Neural cell (in vitro differentiated cells): ENCODE data around the gene MAGED1. TPM values are rescaled to one million over a fixed set of nuclear protein-coding genes. Genes with fewer than 3 reads are reported as not detected.
A peak's percentile ranks its signal among the peaks of the same experiment; 100 is the strongest.

Experiments
- H2AFZ ChIP-seq: fragments of 200-600, 300-800 bp; sonication (generic), shearing (Covaris generic); 2 replicates; pipeline ENCODE4 v1.6.0; 2014; ENCODE audit warnings: low read depth, mild to moderate bottlenecking, antibody characterized with exemption, low read length, moderate library complexity
- H3F3A ChIP-seq: fragments of 200-600 bp; shearing (Covaris generic); 2 replicates; pipeline ENCODE4 v1.6.1; 2016; ENCODE audit warnings: mild to moderate bottlenecking, moderate library complexity, mixed read lengths, antibody characterized with exemption, low read length; ENCODE audit not compliant: insufficient read depth, poor library complexity, severe bottlenecking
- H3K27ac ChIP-seq: fragments of 200-600, 300-800 bp; sonication (generic), shearing (Covaris generic); 2 replicates; pipeline ENCODE4 v1.5.1; 2014; ENCODE audit warnings: mild to moderate bottlenecking, low read length, moderate library complexity
- H3K27me3 ChIP-seq: fragments of 300-800, 200-600 bp; sonication (generic), shearing (Covaris generic); 2 replicates; pipeline ENCODE4 v1.6.0; 2014; ENCODE audit warnings: mild to moderate bottlenecking, low read depth, low read length, moderate library complexity; ENCODE audit not compliant: insufficient read depth
- H3K36me3 ChIP-seq: fragments of 300-800, 200-600 bp; sonication (generic), shearing (Covaris generic); 2 replicates; pipeline ENCODE4 v1.5.1; 2014; ENCODE audit warnings: mild to moderate bottlenecking, antibody characterized with exemption, low read length, moderate library complexity; ENCODE audit not compliant: insufficient read depth
- H3K4me2 ChIP-seq: fragments of 300-800, 200-600 bp; sonication (generic), shearing (Covaris generic); 2 replicates; pipeline ENCODE4 v1.6.0; 2014; ENCODE audit warnings: mild to moderate bottlenecking, low read length
- H3K4me3 ChIP-seq: fragments of 300-800, 200-600 bp; sonication (generic), shearing (Covaris generic); 2 replicates; pipeline ENCODE4 v1.5.1; 2014; ENCODE audit warnings: mild to moderate bottlenecking, low read length, moderate library complexity
- H3K79me2 ChIP-seq: fragments of 200-600 bp; shearing (Covaris generic); replicated peaks from 2 replicates; pipeline ENCODE4 v1.6.0; 2014; ENCODE audit warnings: mild to moderate bottlenecking, low read length, moderate library complexity; ENCODE audit not compliant: insufficient read depth
- H3K9ac ChIP-seq: fragments of 300-800, 200-600 bp; sonication (generic), shearing (Covaris generic); 2 replicates; pipeline ENCODE4 v1.6.1; 2016; ENCODE audit warnings: mild to moderate bottlenecking, low read length, mixed read lengths
- H3K9me2 ChIP-seq: fragments of 200-600 bp; shearing (Covaris generic); 2 replicates; pipeline ENCODE4 v1.6.1; 2016; ENCODE audit warnings: mild to moderate bottlenecking, low read length, mixed read lengths; ENCODE audit not compliant: insufficient read depth
- H3K9me3 ChIP-seq: fragments of 200-600, 300-800 bp; sonication (generic), shearing (Covaris generic); 2 replicates; pipeline ENCODE4 v1.6.1; 2016; ENCODE audit warnings: mild to moderate bottlenecking, mixed run types, low read length, moderate library complexity, mixed read lengths
- H4K20me1 ChIP-seq: fragments of 200-600 bp; shearing (Covaris generic); 2 replicates; pipeline ENCODE4 v1.6.1; 2016; ENCODE audit warnings: mild to moderate bottlenecking, mixed run types; ENCODE audit not compliant: insufficient read depth
- CTCF ChIP-seq: fragments of 450-650 bp; IDR thresholded peaks from 2 replicates; pipeline ENCODE4 v1.5.1; 2014; ENCODE audit warnings: antibody characterized with exemption, mild to moderate bottlenecking, moderate library complexity; ENCODE audit not compliant: poor library complexity, severe bottlenecking
- EP300 ChIP-seq: fragments of 450-650 bp; conservative IDR thresholded peaks from 2 replicates; pipeline ENCODE4 v1.6.1; 2014; ENCODE audit warnings: antibody characterized with exemption, mild to moderate bottlenecking, moderate library complexity; ENCODE audit not compliant: poor library complexity, severe bottlenecking
- EZH2 ChIP-seq: fragments of 200-600, 300-800 bp; shearing (Covaris generic), sonication (generic); IDR thresholded peaks from 2 replicates; pipeline ENCODE4 v1.6.1; 2014; ENCODE audit warnings: antibody characterized with exemption, low read length, borderline replicate concordance, mild to moderate bottlenecking; ENCODE audit not compliant: insufficient read depth, poor library complexity, severe bottlenecking
- MXI1 ChIP-seq: fragments of 450-650 bp; conservative IDR thresholded peaks from 2 replicates; pipeline ENCODE4 v1.6.1; 2014; ENCODE audit warnings: antibody characterized with exemption, mild to moderate bottlenecking; ENCODE audit not compliant: poor library complexity, severe bottlenecking
- RAD21 ChIP-seq: fragments of 450-650 bp; conservative IDR thresholded peaks from 2 replicates; pipeline ENCODE4 v1.6.1; 2014; ENCODE audit warnings: antibody characterized with exemption, mild to moderate bottlenecking, moderate library complexity
- REST ChIP-seq: IDR thresholded peaks from 2 replicates; pipeline ENCODE4 v1.6.1; 2012; ENCODE audit warnings: borderline replicate concordance
- SMC3 ChIP-seq: fragments of 450-650 bp; conservative IDR thresholded peaks from 2 replicates; pipeline ENCODE4 v1.6.1; 2014; ENCODE audit warnings: antibody characterized with exemption, mild to moderate bottlenecking, moderate library complexity; ENCODE audit not compliant: poor library complexity
- TAF1 ChIP-seq: IDR thresholded peaks from 2 replicates; pipeline ENCODE4 v1.6.1; 2012; ENCODE audit warnings: low read depth
- polyA plus RNA-seq: library from polyadenylated mRNA; depleted of rRNA; stranded (reverse); fragments of >200 nt; gene quantifications from 2 replicates; pipeline ENCODE4 v1.2.3, GENCODE V29; 2014

The MAGED1 gene
- polyA plus RNA-seq, 1 donor from 2014 or later, result 378 TPM

- Histone ChIP-seq H3K27ac (no peak overlapping the region), H3K9me3 (no peaks in the 10 kb centered on the region), H3F3A (no peaks in the 10 kb centered on the region), H3K79me2 (peaks cover 16% of the 10 kb centered on the region), H3K4me2 (no peak overlapping the region), H3K4me3 (no peak overlapping the region), H2AFZ (no peak overlapping the region), H3K9ac (no peak overlapping the region), H3K9me2 (no peaks in the 10 kb centered on the region), H3K27me3 (no peaks in the 10 kb centered on the region), H4K20me1 (no peaks in the 10 kb centered on the region), H3K36me3 (no peaks in the 10 kb centered on the region)
- TF ChIP-seq SMC3, result peak; percentile 78
- no peak for TF ChIP-seq EP300
- TF ChIP-seq RAD21, result peak; percentile 78
- TF ChIP-seq REST, result no peak
- peak; percentile 69 for TF ChIP-seq CTCF
These were observed 32.7 kb upstream of the MAGED1 start for GRCh38 chrX:51860679-51861078.

- Histone ChIP-seq H3K27me3 (no peaks in the 10 kb centered on the region), H3K79me2 (peaks cover 16% of the 10 kb centered on the region), H3K9ac (no peak overlapping the region), H3K9me2 (no peaks in the 10 kb centered on the region), H2AFZ (no peak overlapping the region), H3F3A (no peaks in the 10 kb centered on the region), H3K27ac (no peak overlapping the region), H3K9me3 (no peaks in the 10 kb centered on the region), H3K36me3 (no peaks in the 10 kb centered on the region), H3K4me3 (no peak overlapping the region), H3K4me2 (no peak overlapping the region), H4K20me1 (no peaks in the 10 kb centered on the region)
- TF ChIP-seq REST (no peak), CTCF (no peak), TAF1 (no peak), MXI1 (no peak), EZH2 (no peak)
These were observed 30.5 kb upstream of the MAGED1 start for GRCh38 chrX:51862920-51863319.
